ENCODE data around the gene FGF19.

FGF19 gene

GRCh38 chr11:69654001-69654659 is 49.7 kb downstream of the FGF19 start:
- DNase-seq, result no peak

- no peak for DNase-seq
These were observed 50.3 kb downstream of the FGF19 start for GRCh38 chr11:69653406-69653960.

- no peak for DNase-seq
These were observed 50.8 kb downstream of the FGF19 start for GRCh38 chr11:69652999-69653398.

- no peak for DNase-seq
These were observed 51.8 kb downstream of the FGF19 start for GRCh38 chr11:69651834-69652620.

GRCh38 chr11:69650832-69651344 is 52.9 kb downstream of the FGF19 start:
- no peak for DNase-seq

GRCh38 chr11:69650081-69650831 is 53.6 kb downstream of the FGF19 start:
- DNase-seq, result no peak

GRCh38 chr11:69649576-69649900 is 54.3 kb downstream of the FGF19 start:
- DNase-seq, result no peak

- DNase-seq, result no peak
These were observed 54.9 kb downstream of the FGF19 start for GRCh38 chr11:69648679-69649575.

Data from fibroblast of skin of right biceps (primary cell).